Subcutaneous abdominal adipose tissue (tissue), 5 donors: Measurements from ENCODE around the gene KCNQ1.

Experiments
- H3K27ac ChIP-seq: one replicate; pipeline ENCODE4 v1.7.0; 2013; ENCODE audit warnings: low read depth, mild to moderate bottlenecking, inconsistent platforms, low read length, moderate library complexity
- H3K27me3 ChIP-seq, 5 donors: one replicate each; pipeline ENCODE4 v1.7.0; 2013; ENCODE audit warnings: low read length in 5 of 5, inconsistent platforms in 1 of 5; ENCODE audit not compliant: control insufficient read depth in 5 of 5, insufficient read depth in 4 of 5
- H3K36me3 ChIP-seq, 5 donors: one replicate each; pipeline ENCODE4 v1.7.0; 2013; ENCODE audit warnings: low read length in 5 of 5; ENCODE audit not compliant: control insufficient read depth in 5 of 5, insufficient read depth in 5 of 5
- H3K4me1 ChIP-seq, 5 donors: one replicate each; pipeline ENCODE4 v1.7.0; 2013; ENCODE audit warnings: low read length in 5 of 5, mild to moderate bottlenecking in 3 of 5, moderate library complexity in 1 of 5; ENCODE audit not compliant: control insufficient read depth in 5 of 5, insufficient read depth in 5 of 5
- H3K4me3 ChIP-seq, 5 donors: one replicate each; pipeline ENCODE4 v1.7.0; 2013; ENCODE audit warnings: low read length in 5 of 5, low read depth in 1 of 5
- H3K9ac ChIP-seq, 5 donors: one replicate each; pipeline ENCODE4 v1.7.0; 2013; ENCODE audit warnings: low read length in 5 of 5, mild to moderate bottlenecking in 4 of 5, moderate library complexity in 3 of 5
- H3K9me3 ChIP-seq, 5 donors: one replicate each; pipeline ENCODE4 v1.7.0; 2013; ENCODE audit warnings: low read length in 5 of 5; ENCODE audit not compliant: control insufficient read depth in 5 of 5
- donor health status: healthy.
- donor health status: healthy.
- donor health status: healthy.
- donor health status: healthy.
- donor health status: healthy.

The KCNQ1 gene

GRCh38 chr11:2448661-2449547 is 4.1 kb downstream of the KCNQ1 start:
- H3K27ac ChIP-seq: no peak overlapping the region

GRCh38 chr11:2449548-2450320 is 4.9 kb downstream of the KCNQ1 start:
- H3K27me3 ChIP-seq: peaks cover 14 to 38% (median 24%) of the 10 kb centered on the region in 5 donors
- H3K4me1 ChIP-seq: peaks cover 0 to 33% (median 24%) of the 10 kb centered on the region in 5 donors
- H3K27ac ChIP-seq: no peak overlapping the region
- no peak overlapping the region for H3K4me3 ChIP-seq
- H3K36me3 ChIP-seq: no peaks in the 10 kb centered on the region
- peaks cover 0 to 3% (median 0%) of the 10 kb centered on the region in 5 donors for H3K9me3 ChIP-seq
- H3K9ac ChIP-seq: no peak overlapping the region

More at GRCh38 chr11:2448661-2449547, 4.1 kb downstream of the KCNQ1 start:
- Histone ChIP-seq H3K4me1 (peaks cover 0 to 36% (median 24%) of the 10 kb centered on the region in 5 donors), H3K36me3 (no peaks in the 10 kb centered on the region), H3K9ac (no peak overlapping the region), H3K9me3 (peaks cover 0 to 3% (median 0%) of the 10 kb centered on the region in 5 donors), H3K27me3 (peaks cover 14 to 38% (median 25%) of the 10 kb centered on the region in 5 donors), H3K4me3 (no peak overlapping the region)

- peaks cover 0 to 3% (median 0%) of the 10 kb centered on the region in 5 donors for H3K9me3 ChIP-seq
- peaks cover 0 to 29% (median 24%) of the 10 kb centered on the region in 5 donors for H3K4me1 ChIP-seq
- H3K9ac ChIP-seq: no peak overlapping the region
- no peak overlapping the region for H3K4me3 ChIP-seq
- peaks cover 14 to 35% (median 24%) of the 10 kb centered on the region in 5 donors for H3K27me3 ChIP-seq
- no peaks in the 10 kb centered on the region for H3K36me3 ChIP-seq
- no peak overlapping the region for H3K27ac ChIP-seq
These were observed 5.7 kb downstream of the KCNQ1 start for GRCh38 chr11:2450321-2451041.

- H3K9me3 ChIP-seq: peaks cover 0 to 3% (median 0%) of the 10 kb centered on the region in 5 donors
- H3K27me3 ChIP-seq: peaks cover 14 to 27% (median 17%) of the 10 kb centered on the region in 5 donors
- H3K27ac ChIP-seq: no peak overlapping the region
- no peak overlapping the region for H3K4me3 ChIP-seq
- no peak overlapping the region for H3K9ac ChIP-seq
- no peaks in the 10 kb centered on the region for H3K36me3 ChIP-seq
- peaks cover 0 to 21% (median 18%) of the 10 kb centered on the region in 5 donors for H3K4me1 ChIP-seq
These were observed 6.5 kb downstream of the KCNQ1 start for GRCh38 chr11:2451336-2451735.

- no peak overlapping the region for H3K4me3 ChIP-seq
- H3K4me1 ChIP-seq: peaks cover 0 to 15% (median 12%) of the 10 kb centered on the region in 5 donors
- no peak overlapping the region for H3K27ac ChIP-seq
- H3K27me3 ChIP-seq: peaks cover 13 to 21% (median 15%) of the 10 kb centered on the region in 5 donors
- H3K9ac ChIP-seq: no peak overlapping the region
- H3K36me3 ChIP-seq: no peaks in the 10 kb centered on the region
- H3K9me3 ChIP-seq: peaks cover 0 to 3% (median 0%) of the 10 kb centered on the region in 5 donors
These were observed 7.1 kb downstream of the KCNQ1 start for GRCh38 chr11:2451916-2452315.

- no peak overlapping the region for H3K9ac ChIP-seq
- peaks cover 0 to 3% (median 0%) of the 10 kb centered on the region in 5 donors for H3K9me3 ChIP-seq
- H3K4me3 ChIP-seq: no peak overlapping the region
- H3K27me3 ChIP-seq: peaks cover 8 to 20% (median 14%) of the 10 kb centered on the region in 5 donors
- H3K4me1 ChIP-seq: peaks cover 0 to 9% (median 6%) of the 10 kb centered on the region in 5 donors
- no peak overlapping the region for H3K27ac ChIP-seq
- no peaks in the 10 kb centered on the region for H3K36me3 ChIP-seq
These were observed 7.7 kb downstream of the KCNQ1 start for GRCh38 chr11:2452321-2453012.

GRCh38 chr11:2453436-2453835 is 8.6 kb downstream of the KCNQ1 start:
- Histone ChIP-seq H3K9me3 (peaks cover 0 to 3% (median 0%) of the 10 kb centered on the region in 5 donors), H3K36me3 (no peaks in the 10 kb centered on the region), H3K27me3 (peaks cover 8 to 16% (median 14%) of the 10 kb centered on the region in 5 donors), H3K9ac (no peak overlapping the region), H3K4me1 (no peaks in the 10 kb centered on the region), H3K4me3 (no peak overlapping the region), H3K27ac (no peak overlapping the region)

- Histone ChIP-seq H3K9me3 (peaks cover 0 to 3% (median 0%) of the 10 kb centered on the region in 5 donors), H3K4me1 (no peaks in the 10 kb centered on the region), H3K27ac (no peak overlapping the region), H3K4me3 (no peak overlapping the region), H3K36me3 (no peaks in the 10 kb centered on the region), H3K27me3 (peaks cover 0 to 3% (median 0%) of the 10 kb centered on the region in 5 donors), H3K9ac (no peak overlapping the region)
These were observed 13.5 kb downstream of the KCNQ1 start for GRCh38 chr11:2458321-2458720.

GRCh38 chr11:2459016-2459725 is 14.4 kb downstream of the KCNQ1 start:
- no peaks in the 10 kb centered on the region for H3K9me3 ChIP-seq
- no peak overlapping the region for H3K4me3 ChIP-seq
- H3K27ac ChIP-seq: no peak overlapping the region
- no peaks in the 10 kb centered on the region for H3K36me3 ChIP-seq
- no peak overlapping the region for H3K9ac ChIP-seq
- H3K4me1 ChIP-seq: no peaks in the 10 kb centered on the region
- H3K27me3 ChIP-seq: no peaks in the 10 kb centered on the region
